HG02884 (cell line): Measurements from ENCODE around the gene TBX3.

Experiments used
- ATAC-seq: cut with Tn5 transposase; IDR thresholded peaks from one replicate; pipeline ENCODE4 v1.9.1; 2021; ENCODE audit warnings: mild to moderate bottlenecking, moderate library complexity; ENCODE audit not compliant: unreplicated experiment

TBX3 gene

GRCh38 chr12:114697243-114697716 lies 13.3 kb upstream of the TBX3 start:
- ATAC-seq = no peak

GRCh38 chr12:114696443-114697242 lies 12.7 kb upstream of the TBX3 start:
- no peak for ATAC-seq

GRCh38 chr12:114695305-114695592 lies 11.3 kb upstream of the TBX3 start:
- no peak for ATAC-seq

- ATAC-seq = no peak
Measured at GRCh38 chr12:114694436-114695304, 10.7 kb upstream of the TBX3 start.

GRCh38 chr12:114693532-114693931 lies 9.6 kb upstream of the TBX3 start:
- ATAC-seq = no peak

GRCh38 chr12:114693059-114693531 lies 9.1 kb upstream of the TBX3 start:
- ATAC-seq = no peak

GRCh38 chr12:114692186-114693058 lies 8.4 kb upstream of the TBX3 start:
- ATAC-seq = no peak

GRCh38 chr12:114691763-114692185 lies 7.8 kb upstream of the TBX3 start:
- ATAC-seq = no peak

GRCh38 chr12:114691196-114691595 lies 7.2 kb upstream of the TBX3 start:
- no peak for ATAC-seq

- no peak for ATAC-seq
Measured at GRCh38 chr12:114690267-114691135, 6.5 kb upstream of the TBX3 start.

- no peak for ATAC-seq
Measured at GRCh38 chr12:114689075-114689994, 5.4 kb upstream of the TBX3 start.

- no peak for ATAC-seq
Measured at GRCh38 chr12:114688256-114688845, 4.4 kb upstream of the TBX3 start.

GRCh38 chr12:114687802-114688201 lies 3.8 kb upstream of the TBX3 start:
- no peak for ATAC-seq

GRCh38 chr12:114686773-114687500 lies 3.0 kb upstream of the TBX3 start:
- ATAC-seq = no peak

GRCh38 chr12:114686426-114686772 lies 2.4 kb upstream of the TBX3 start:
- ATAC-seq = no peak

- ATAC-seq = no peak
Measured at GRCh38 chr12:114685869-114686268, 1.9 kb upstream of the TBX3 start.

- no peak for ATAC-seq
Measured at GRCh38 chr12:114685320-114685781, 1.4 kb upstream of the TBX3 start.

GRCh38 chr12:114684870-114685273 lies 897 bp upstream of the TBX3 start:
- ATAC-seq = no peak
